ENCODE data around the gene TYMP.

DNA sequence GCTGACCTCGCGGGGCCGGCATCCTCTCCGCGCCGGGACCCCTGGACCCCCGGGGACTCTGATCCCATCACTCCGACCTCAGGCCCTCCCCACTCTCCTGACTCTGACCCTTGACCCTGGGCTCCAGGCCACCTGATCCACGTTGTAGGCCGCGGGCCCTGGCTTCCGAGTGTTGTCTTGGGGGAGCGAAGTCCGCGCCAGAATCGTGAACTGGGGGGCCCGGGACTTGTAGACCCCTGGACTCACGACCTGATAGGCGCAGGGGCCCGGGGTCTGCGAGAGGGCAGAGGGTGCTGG lies 716 bp upstream of the TYMP start:
- no peak for TF ChIP-seq POLR2AphosphoS5 (IDR thresholded peaks at IDR 0.05; ENCODE audit: low read depth, low read length)
- no peak for TF ChIP-seq POLR2A (IDR thresholded peaks at IDR 0.05; ENCODE audit: low read depth, low read length)

Measured in GM12892 (cell line).